Measurements from ENCODE around the gene SLC17A9.

The SLC17A9 gene

DNA sequence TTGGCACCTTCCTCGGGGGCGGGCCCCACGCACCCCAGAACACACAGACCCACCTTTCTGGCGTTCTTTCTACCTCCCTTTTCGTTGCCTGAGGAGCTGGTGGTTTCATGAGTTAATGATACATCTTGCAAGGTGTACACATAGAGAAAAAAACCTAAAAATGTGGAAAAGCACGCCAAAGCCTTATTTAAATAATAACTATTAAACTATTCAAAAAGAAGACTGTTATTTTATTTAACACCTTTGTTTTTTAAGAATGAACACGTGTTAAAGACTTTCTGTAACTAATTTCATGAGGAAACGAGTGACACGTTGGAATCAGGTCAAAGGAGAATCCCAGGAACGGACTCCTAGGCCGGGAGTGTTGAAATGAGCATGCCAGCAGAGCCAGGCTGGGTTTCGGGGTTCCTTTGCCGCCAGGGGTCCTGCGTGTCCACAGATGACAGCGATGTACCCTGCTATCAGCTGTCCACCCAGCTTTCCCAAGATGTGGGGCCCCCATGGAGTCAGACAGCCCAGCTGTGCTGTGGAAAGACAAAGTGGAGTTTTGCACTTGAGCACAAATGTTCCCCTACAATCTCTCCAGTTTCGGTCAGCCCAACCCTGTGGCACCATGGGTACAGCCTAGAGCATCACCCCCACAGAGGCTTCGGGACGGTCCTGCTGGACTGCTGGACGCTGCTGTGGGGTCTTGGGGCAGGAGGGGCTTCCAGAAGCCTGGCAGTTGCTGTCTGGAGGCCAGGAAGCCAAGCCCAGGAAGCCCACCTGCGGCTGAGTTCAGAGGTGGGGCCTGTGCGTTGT, 16.1 kb downstream of the SLC17A9 start:
- no peak for DNase-seq (ENCODE audit: low read depth in 2 of 2)

DNA sequence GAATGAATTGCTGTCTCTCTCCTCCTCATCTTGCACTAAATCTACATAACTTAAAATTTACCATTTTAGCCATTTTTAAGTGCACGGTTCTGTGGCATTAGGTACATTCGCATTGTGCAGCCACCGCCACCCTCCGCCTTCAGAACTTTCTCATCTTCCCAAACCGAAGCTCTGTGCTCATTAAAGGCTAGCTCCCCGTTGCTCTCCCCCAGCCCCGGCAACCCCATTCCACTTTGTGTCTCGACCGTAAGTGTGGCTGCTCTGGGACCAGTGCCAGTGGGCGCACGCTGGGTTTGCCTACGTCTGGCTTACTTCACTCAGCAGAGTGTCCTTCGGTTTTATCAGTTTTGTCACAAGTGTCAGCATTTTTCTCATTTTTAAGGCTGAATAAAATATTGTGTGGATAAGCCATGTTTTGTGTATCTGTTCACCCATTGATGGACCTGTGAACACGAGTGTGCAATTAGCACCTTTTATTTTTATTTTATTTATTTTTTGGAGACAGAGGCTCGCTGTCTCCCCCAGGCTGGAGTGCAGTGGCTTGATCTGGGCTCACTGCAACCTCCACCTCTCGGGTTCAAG, 16.8 kb downstream of the SLC17A9 start:
- DNase-seq (ENCODE audit: low read depth in 2 of 2) = no peak

- no peak for DNase-seq (ENCODE audit: low read depth in 2 of 2)
These were observed 17.4 kb downstream of the SLC17A9 start for GRCh38 chr20:62969939-62970306.

GRCh38 chr20:62970307-62971210, 18.1 kb downstream of the SLC17A9 start:
- DNase-seq (ENCODE audit: low read depth in 2 of 2) = no peak

DNA sequence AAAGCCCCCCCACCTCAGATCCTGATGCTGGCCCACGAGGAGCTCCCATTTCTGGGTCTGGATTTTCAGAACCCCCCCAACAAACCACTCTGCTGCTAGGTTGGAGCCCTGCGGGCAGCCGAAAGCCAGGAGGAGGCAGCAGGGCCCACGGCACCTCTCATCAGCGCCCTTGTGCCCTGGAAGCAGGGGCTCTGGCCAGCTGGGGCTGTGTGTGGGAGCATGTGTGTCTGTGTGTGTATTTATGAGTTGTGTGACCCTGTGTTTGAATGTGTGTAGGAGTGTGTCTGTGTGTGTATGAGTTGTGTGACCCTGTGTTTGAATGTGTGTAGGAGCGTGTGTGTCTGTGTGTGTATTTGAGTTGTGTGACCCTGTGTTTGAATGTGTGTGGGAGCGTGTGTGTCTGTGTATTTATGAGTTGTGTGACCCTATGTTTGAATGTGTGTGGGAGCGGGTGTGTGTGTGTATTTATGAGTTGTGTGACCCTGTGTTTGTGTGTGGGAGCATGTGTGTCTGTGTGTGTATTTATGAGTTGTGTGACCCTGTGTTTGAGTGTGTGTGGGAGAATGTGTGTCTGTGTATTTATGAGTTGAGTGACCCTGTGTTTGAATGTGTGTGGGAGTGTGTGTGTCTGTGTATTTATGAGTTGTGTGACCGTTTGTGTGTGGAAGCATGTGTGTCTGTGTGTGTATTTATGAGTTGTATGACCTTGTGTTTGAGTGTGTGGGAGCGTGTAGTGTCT, 18.9 kb downstream of the SLC17A9 start:
- DNase-seq (ENCODE audit: low read depth in 2 of 2) = no peak

- DNase-seq (ENCODE audit: low read depth in 2 of 2) = peak; percentile 68 to 70
These were observed 19.7 kb downstream of the SLC17A9 start for GRCh38 chr20:62971950-62972844.

DNA sequence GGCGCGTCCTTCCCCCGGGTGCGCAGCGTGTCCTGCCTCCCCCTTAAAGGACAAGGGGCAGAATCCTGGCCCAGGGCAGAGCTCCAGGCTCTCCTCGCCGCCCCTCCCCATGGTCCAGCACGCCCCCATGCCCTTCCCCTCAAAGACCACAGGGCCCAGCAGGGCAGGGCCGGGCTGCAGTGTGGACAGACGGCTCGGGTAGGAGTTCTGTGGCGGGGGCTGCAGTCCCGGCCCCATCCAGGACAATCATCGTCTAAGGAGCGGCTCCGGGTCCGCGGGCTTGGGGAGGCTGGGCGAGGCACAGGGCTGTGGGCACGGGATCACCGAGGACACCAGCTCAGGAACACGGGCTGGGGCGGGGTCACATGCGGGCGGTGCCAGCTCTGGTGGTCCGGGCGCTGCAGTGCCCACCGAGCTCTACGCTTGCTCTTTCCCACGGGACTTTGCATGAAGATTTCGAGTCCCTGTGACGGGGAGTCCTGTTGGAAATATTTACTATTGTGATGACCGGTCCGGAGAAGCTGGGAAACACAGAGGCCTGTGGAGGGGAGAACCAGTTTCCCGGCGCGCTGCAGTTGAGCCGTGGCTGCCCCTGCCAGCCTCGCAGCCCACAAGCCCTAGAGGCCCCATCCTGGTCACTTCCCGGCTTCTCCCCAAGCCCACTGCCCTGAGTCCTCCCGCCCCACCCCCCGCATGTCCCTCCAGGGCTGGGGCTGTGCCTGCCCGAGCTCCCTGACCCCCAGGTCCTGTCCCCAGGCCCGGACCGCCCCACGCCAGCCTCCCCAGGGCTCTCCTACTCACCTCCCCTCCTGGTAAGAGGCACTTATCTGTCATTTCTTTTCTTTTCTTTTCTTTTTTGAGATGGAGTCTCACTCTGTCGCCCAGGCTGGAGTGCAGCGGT, 20.6 kb downstream of the SLC17A9 start:
- DNase-seq (ENCODE audit: low read depth in 2 of 2) = no peak

DNA sequence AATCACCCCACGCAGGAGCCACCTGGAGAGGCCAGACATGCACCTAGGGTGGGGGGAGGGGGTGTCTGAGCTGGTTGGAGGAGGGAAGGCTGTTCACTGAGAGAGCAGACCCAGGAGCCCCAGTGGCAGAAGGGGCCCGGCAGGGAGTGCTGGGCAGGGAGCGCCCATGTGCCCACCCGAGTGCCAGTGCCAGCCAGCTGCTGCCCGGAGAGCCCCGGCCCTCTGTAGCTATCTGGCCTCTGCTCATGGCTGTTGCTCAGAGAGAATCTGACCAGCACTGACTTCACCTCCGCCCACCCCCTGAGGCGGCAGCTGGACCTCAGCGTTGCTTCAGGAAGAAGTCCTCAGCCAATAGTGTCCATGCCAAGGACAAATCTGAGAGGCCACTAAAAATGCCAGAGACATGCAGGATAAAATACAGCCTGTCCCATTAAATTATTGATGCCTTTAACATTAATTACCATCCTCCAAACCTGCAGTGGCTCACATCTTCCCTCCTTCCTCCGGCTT, 22.8 kb downstream of the SLC17A9 start:
- no peak for DNase-seq (ENCODE audit: low read depth in 2 of 2)

DNA sequence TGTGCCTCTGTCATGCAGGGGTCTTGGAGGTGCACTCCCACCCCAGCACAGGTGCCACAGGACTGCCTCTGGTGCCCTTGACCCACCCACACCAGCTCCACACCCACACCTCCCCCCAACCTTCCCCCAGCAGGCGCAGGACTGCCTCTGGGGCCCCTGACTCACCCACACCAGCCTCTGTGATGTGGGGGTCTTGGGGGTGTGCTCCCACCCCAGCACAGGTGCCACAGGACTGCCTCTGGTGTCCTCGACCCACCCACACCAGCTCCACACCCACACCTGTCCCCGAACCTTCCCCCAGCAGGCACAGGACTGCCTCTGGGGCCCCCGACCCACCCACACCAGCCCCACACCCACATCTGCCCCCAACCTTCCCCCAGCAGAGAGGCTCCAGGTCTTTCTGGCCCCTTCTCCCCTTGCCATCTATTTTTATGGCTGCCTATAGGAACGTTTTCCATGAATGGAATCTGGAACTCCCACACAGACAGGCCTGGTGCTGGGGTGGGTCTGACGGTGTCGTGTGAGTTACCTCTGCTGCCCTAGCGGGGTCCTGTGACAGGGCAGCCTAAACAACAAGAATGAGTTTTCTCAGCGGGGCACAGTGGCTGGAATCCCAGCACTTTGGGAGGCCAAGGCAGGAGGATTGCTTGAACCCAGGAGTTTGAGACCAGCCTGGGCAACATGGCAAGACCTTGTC, 23.5 kb downstream of the SLC17A9 start:
- no peak for DNase-seq (ENCODE audit: low read depth in 2 of 2)

GRCh38 chr20:62976886-62977285, 24.4 kb downstream of the SLC17A9 start:
- DNase-seq (ENCODE audit: low read depth in 2 of 2) = no peak

GRCh38 chr20:62977613-62978560, 25.4 kb downstream of the SLC17A9 start:
- DNase-seq (ENCODE audit: low read depth in 2 of 2) = peak; percentile 66 to 83

DNA sequence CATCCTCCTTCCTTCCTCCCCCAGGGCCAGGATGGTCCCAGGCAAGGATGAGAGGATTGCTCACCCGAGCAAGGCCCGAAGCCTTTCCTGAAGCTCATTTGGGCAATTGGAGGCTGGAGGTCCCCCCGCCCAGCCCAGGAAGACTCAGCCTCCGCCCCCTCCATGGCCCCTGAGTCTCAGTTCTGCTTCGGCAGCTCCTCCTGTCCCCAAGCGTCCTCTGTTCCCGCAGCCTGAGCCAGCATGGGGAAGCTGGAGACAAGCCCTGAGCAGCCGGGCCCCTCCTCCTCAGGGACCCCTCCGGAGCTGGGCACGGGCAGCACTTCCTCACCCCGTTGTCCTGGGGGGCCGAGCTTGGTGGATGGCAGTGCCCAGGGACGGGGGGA, 26.0 kb downstream of the SLC17A9 start:
- no peak for DNase-seq (ENCODE audit: low read depth in 2 of 2)

- DNase-seq (ENCODE audit: low read depth in 2 of 2) = no peak
These were observed 26.8 kb downstream of the SLC17A9 start for GRCh38 chr20:62979310-62979709.

DNA sequence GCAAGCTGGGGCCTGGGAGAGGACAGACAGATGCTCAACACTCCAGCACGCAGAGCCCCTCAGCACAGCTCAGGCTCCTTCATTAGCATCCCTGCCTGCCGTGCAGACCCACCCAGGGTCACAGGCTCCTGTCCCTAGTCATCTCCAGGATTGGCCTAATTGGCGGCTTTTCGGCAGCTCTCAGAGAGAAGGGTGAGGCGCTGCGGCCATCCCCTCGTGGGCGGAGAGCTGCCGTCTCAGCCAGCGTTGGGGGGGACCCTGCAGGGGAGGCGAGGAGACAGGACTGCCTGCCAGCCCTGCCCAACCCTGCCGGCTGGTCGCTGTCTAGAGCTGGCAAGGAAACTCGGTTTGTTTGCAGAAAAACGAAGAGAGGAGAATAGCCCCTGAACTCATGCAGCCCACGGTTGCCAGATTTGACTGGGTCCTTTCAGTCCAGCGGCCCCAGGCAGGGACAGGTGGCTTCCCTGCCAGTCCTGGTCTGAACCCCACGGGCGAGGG, 27.4 kb downstream of the SLC17A9 start:
- no peak for DNase-seq (ENCODE audit: low read depth in 2 of 2)

DNA sequence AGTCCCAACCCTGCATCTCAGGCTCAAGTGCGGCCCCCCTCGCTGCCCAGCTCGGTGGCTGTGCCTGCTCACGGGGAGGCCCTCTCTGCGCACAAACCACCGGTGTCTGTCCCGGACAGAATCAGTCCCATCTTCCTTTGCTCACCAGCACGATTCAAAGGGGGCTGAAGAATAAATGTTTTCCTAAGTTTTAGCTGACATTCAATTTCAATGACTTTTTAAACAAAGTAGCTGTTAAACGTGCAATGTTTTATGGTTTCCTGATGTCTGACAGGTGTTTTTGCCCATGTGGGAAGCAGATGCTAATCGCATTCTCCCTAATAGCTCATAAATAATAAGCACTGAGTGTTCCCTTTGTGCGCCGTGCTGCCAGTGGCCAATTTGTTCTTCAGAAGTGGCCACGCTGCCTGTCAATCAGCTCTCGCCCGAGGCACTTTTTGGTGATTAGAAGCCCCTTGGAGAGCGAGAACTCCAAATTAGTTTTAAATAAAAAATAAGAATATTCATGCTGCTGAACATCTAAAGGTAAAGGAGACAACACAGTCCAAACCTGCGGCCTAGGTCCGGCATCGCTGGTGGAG, 28.0 kb downstream of the SLC17A9 start:
- DNase-seq (ENCODE audit: low read depth in 2 of 2) = no peak

GRCh38 chr20:62980970-62981369, 28.5 kb downstream of the SLC17A9 start:
- DNase-seq (ENCODE audit: low read depth in 2 of 2) = no peak

Data from stimulated activated CD8-positive, alpha-beta memory T cell treated with anti-CD3 and anti-CD28 coated beads, Interleukin-7, amount 100 ng/mL, for 4 hours (primary cell).